ENCODE data around the gene CMAS. TPM values are rescaled to one million over a fixed set of nuclear protein-coding genes. Genes with fewer than 3 reads are reported as not detected.
"Not testable (repeated sequence)": the region's sequence is repeated elsewhere in the genome, so short reads cannot be mapped to it uniquely, and the experiment has no call there.

CMAS gene
- polyA plus RNA-seq (ENCODE audit: insufficient read length in 4 of 4) = 10 to 100 TPM; 53.3 to 62.9 (median 60.5) TPM

GRCh38 chr12:22046090-22046967 lies at the start of gene CMAS:
Gene CMAS, plus strand, starts transcription at chr12:22046218. Its CDS starts 86 bp downstream, at chr12:22046304.
- peak; percentile 35 to 53 (median 46) for DNase-seq (ENCODE audit: low read depth in 4 of 4, low spot score in 3 of 4)

- no peak for DNase-seq (ENCODE audit: low read depth in 4 of 4, low spot score in 3 of 4)
Measured at GRCh38 chr12:21998295-21998694, 47.7 kb upstream of the CMAS start.

GRCh38 chr12:21998782-21999181 lies 47.2 kb upstream of the CMAS start:
- no peak for DNase-seq (ENCODE audit: low read depth in 4 of 4, low spot score in 3 of 4)

- DNase-seq (ENCODE audit: low read depth in 4 of 4, low spot score in 3 of 4) = no peak
Measured at GRCh38 chr12:22002430-22002829, 43.6 kb upstream of the CMAS start.

- not testable (repeated sequence) for DNase-seq (ENCODE audit: low read depth in 4 of 4, low spot score in 3 of 4)
Measured at GRCh38 chr12:22007794-22008193, 38.2 kb upstream of the CMAS start.

- no peak for DNase-seq (ENCODE audit: low read depth in 4 of 4, low spot score in 3 of 4)
Measured at GRCh38 chr12:22008196-22008595, 37.8 kb upstream of the CMAS start.

- DNase-seq (ENCODE audit: low read depth in 4 of 4, low spot score in 3 of 4) = no peak
Measured at GRCh38 chr12:22014041-22014782, 31.8 kb upstream of the CMAS start.

GRCh38 chr12:22014783-22015144 lies 31.3 kb upstream of the CMAS start:
- DNase-seq (ENCODE audit: low read depth in 4 of 4, low spot score in 3 of 4) = no peak

GRCh38 chr12:22016982-22017381 lies 29.0 kb upstream of the CMAS start:
- DNase-seq (ENCODE audit: low read depth in 4 of 4, low spot score in 3 of 4) = no peak

- no peak for DNase-seq (ENCODE audit: low read depth in 4 of 4, low spot score in 3 of 4)
Measured at GRCh38 chr12:22018860-22019259, 27.2 kb upstream of the CMAS start.

GRCh38 chr12:22023489-22023888 lies 22.5 kb upstream of the CMAS start:
- DNase-seq (ENCODE audit: low read depth in 4 of 4, low spot score in 3 of 4) = not testable (repeated sequence)

- DNase-seq (ENCODE audit: low read depth in 4 of 4, low spot score in 3 of 4) = no peak
Measured at GRCh38 chr12:22029491-22029890, 16.5 kb upstream of the CMAS start.

GRCh38 chr12:22029991-22030390 lies 16.0 kb upstream of the CMAS start:
- no peak for DNase-seq (ENCODE audit: low read depth in 4 of 4, low spot score in 3 of 4)

GRCh38 chr12:22032732-22033131 lies 13.3 kb upstream of the CMAS start:
- no peak for DNase-seq (ENCODE audit: low read depth in 4 of 4, low spot score in 3 of 4)

- DNase-seq (ENCODE audit: low read depth in 4 of 4, low spot score in 3 of 4) = no peak
Measured at GRCh38 chr12:22034709-22035506, 11.1 kb upstream of the CMAS start.

- DNase-seq (ENCODE audit: low read depth in 4 of 4, low spot score in 3 of 4) = no peak
Measured at GRCh38 chr12:22037947-22038346, 8.1 kb upstream of the CMAS start.

- no peak for DNase-seq (ENCODE audit: low read depth in 4 of 4, low spot score in 3 of 4)
Measured at GRCh38 chr12:22038734-22039133, 7.3 kb upstream of the CMAS start.

GRCh38 chr12:22039361-22039760 lies 6.7 kb upstream of the CMAS start:
- no peak for DNase-seq (ENCODE audit: low read depth in 4 of 4, low spot score in 3 of 4)

- DNase-seq (ENCODE audit: low read depth in 4 of 4, low spot score in 3 of 4) = no peak
Measured at GRCh38 chr12:22042976-22043669, 2.9 kb upstream of the CMAS start.

- DNase-seq (ENCODE audit: low read depth in 4 of 4, low spot score in 3 of 4) = no peak
Measured at GRCh38 chr12:22043943-22044342, 2.1 kb upstream of the CMAS start.

Data from left renal pelvis (tissue), 4 donors.